GM21723 (cell line): ENCODE measurements around the gene ACTL6A.
A peak's percentile ranks its signal among the peaks of the same experiment; 100 is the strongest.
"Not testable (repeated sequence)": the region's sequence is repeated elsewhere in the genome, so short reads cannot be mapped to it uniquely, and the experiment has no call there.

Source experiments
- ATAC-seq: cut with Tn5 transposase; IDR thresholded peaks from one replicate; pipeline ENCODE4 v1.9.1; 2021; ENCODE audit warnings: mild to moderate bottlenecking, moderate library complexity; ENCODE audit not compliant: unreplicated experiment

ACTL6A gene

GRCh38 chr3:179562591-179563270 lies at the start of gene ACTL6A:
Gene ACTL6A, plus strand, starts transcription at chr3:179562926. Its CDS starts 167 bp downstream, at chr3:179563093.
- peak; percentile 95 for ATAC-seq

- ATAC-seq, result no peak
These were observed 48.9 kb upstream of the ACTL6A start for GRCh38 chr3:179513862-179514261.

DNA sequence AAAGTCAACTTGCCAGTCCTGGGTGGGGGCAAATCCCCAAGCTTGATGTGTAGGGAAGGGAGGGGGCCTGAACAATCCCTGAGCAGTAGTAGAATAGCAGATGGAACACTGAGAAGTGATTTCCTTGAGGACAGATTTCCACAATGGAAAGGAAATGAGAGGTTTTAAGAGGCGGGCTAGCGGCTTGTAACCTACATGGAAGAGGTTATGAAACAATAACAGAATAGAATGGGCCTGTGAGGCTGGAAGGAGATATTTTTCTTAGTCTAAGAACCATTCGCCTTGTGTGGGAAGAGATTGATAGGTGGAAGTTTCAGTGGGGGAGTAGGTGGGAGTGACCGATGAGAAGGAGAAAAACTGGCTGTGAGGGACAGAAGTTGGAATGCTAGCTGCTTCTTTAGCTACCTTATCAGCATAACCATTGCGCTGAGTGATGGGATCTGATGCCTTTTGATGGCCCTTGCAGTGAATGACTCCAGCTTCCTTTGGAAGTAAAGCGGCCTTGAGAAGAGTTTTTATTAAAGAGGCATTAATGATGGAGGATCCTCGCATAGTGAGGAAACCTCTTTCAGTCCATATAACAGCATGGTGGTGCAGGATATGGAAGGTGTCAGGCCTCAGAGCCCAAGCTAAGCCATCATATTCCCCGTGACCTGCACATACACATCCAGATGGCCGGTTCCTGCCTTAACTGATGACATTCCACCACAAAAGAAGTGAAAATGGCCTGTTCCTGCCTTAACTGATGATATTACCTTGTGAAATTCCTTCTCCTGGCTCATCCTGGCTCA lies 46.1 kb upstream of the ACTL6A start:
- ATAC-seq, result not testable (repeated sequence)

DNA sequence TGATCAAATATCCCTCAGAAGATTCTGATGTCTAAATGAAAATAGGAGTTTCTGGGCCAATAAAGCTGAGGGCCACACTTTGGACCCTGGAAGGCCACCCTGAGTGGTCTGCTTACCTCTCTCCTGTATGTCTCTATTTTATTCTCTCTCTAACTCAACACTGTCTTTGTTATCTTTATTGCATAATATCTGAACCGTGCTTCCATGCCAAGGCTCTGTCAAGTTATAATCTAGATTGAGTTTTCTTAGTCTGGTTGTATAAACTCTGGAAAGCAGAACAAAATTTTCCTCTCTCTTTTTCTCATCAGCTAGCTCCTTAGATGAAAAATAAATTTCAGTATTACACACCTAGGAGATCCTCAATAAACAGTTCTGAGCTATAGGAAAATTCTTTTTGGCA lies 36.2 kb upstream of the ACTL6A start:
- ATAC-seq, result no peak

- no peak for ATAC-seq
These were observed 35.7 kb upstream of the ACTL6A start for GRCh38 chr3:179526989-179527391.

DNA sequence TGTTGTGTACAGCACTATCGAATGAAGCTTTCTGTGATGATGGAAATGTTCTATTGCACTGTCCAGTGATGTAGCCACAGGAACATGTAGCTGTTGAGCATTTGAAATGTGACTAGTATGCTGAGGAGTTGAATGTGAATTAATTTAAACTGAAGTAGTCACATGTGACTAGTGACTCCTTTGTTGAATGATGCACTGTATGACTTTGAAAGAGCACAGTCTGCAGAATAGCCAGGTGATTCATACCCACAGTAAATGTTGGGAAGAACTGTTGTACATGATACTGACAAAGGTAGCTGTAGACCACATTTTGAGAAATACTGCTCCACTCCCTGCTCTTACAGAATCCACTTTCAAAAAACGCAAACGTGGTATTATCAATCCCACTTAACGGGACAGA lies 34.0 kb upstream of the ACTL6A start:
- no peak for ATAC-seq

DNA sequence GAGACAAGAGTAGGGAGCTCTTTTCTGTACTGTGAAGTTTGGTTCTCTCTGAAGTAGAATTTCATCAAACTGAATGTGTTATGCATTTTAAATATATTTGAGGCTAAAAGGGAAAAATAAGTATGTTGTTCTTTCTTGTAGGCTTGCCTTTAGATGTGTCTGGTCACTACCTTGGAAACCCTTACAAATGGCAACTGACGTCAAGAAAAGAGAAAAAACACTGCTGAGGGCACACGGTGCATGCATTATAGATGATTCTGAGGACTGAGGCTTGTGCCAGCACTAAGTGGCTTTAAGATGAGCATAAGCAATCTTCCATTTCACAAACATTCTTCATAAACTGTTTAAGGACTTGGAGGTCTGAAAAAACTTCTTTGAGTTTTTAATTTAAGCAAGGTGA lies 31.1 kb upstream of the ACTL6A start:
- ATAC-seq, result no peak

GRCh38 chr3:179533274-179533673 lies 29.5 kb upstream of the ACTL6A start:
- no peak for ATAC-seq

DNA sequence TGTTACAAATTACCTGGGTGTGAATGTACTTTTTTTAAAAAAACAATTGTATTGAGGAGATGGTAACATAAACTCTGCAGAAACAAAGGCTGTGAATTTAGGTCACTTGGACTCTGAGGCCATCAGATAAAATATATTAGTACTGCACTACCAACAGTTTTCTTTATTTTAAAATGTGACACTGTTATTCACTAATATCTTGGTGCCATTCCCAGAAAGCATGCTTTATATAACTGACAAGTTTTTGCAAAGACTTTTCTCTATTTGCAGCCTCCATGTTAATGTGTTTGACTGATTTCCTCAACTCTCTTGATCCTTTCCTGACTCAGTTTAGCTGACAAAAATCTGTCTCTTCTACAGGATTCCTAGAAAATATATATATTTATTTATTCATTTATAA lies 26.5 kb upstream of the ACTL6A start:
- ATAC-seq, result no peak

- no peak for ATAC-seq
These were observed 21.6 kb upstream of the ACTL6A start for GRCh38 chr3:179541094-179541493.

GRCh38 chr3:179541596-179541995 lies 21.1 kb upstream of the ACTL6A start:
- ATAC-seq, result no peak

DNA sequence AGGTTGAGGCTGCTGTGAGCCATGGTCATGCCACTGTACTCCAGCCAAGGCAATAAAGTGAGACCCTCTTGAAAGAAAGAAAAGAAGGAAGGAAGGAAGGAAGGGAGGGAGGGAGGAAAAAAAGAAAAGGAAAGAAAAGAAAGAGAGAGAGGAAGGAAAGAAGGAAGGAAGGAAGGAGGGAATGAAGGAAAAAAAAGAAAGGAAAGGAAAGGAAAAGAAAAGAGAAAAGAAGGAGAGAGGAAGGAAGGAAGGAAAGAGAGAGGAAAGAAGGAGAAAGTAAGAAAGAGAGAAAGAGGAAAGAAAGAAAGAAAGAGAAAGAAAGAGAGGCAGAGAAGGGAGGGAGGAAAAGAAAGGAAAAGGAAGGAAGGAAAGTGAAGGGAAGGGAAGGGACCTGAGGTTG lies 20.4 kb upstream of the ACTL6A start:
- no peak for ATAC-seq

- ATAC-seq, result no peak
These were observed 17.6 kb upstream of the ACTL6A start for GRCh38 chr3:179544981-179545645.

GRCh38 chr3:179546814-179547241 lies 15.9 kb upstream of the ACTL6A start:
- no peak for ATAC-seq

GRCh38 chr3:179551349-179552105 lies 11.2 kb upstream of the ACTL6A start:
- ATAC-seq, result no peak

- ATAC-seq, result no peak
These were observed 3.9 kb upstream of the ACTL6A start for GRCh38 chr3:179558742-179559364.

DNA sequence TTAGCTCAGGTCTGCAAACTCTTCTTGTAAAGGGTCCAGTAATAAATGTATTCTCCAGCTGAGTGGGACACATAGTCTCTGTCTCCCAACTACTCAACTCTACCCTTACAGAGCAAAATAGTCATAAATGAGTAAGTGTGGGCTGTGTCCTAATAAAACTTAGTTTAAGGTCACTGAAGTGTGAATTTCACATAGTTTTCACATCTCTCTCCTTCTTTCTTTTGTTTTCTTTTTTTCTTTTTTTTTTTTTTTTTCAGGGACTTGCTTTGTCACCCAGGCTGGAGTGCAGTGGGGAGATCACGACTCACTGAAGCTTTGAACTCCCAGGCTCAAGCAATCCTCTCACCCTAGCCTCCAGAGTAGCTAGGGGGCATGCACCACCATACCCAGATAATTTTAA lies 1.9 kb upstream of the ACTL6A start:
- no peak for ATAC-seq

DNA sequence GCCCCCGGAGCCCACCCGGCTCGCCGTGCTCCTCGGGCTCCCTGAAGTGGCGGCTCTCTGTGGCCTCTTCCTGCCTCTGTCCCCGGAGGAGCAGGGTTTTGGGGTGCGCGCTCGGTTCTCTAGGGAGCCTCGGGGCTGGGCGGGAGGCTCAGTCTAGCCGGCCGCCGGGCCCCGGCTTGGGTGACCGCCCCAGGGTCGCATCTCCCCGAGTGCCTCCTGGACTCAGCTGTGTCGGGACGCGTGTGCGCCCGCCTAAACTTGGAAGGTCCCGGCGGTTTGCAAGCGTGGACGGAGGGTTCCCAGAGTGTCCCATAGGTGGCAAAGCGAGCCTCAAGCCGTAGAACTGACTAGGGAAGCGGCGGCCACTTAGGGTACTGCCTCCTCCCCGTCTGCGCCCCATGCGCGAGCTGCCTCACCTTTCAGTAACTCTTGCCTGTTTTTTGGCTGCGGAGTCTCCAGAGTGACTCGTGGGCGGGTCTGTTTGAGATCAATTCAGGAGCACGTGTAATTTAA lies 601 bp downstream of the ACTL6A start:
- ATAC-seq, result peak; percentile 53

DNA sequence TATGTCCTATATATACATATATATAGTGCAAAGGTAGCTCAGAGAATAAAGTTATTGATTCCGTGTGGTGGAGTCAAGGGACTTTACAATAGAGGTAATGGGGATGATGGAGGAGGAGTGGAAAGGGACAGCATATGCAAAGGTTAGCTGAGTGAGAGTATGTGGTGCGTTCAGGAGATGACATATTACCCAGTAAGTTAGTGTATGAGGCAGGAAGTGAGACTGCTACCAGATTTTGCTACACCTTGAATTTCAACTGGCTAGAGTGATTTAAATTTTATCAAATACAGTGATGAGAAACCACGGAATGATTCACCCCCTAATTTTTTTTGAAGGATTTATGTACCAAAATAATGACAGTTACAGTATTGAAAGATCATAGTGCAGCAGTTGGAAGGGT lies 2.8 kb downstream of the ACTL6A start:
- no peak for ATAC-seq

DNA sequence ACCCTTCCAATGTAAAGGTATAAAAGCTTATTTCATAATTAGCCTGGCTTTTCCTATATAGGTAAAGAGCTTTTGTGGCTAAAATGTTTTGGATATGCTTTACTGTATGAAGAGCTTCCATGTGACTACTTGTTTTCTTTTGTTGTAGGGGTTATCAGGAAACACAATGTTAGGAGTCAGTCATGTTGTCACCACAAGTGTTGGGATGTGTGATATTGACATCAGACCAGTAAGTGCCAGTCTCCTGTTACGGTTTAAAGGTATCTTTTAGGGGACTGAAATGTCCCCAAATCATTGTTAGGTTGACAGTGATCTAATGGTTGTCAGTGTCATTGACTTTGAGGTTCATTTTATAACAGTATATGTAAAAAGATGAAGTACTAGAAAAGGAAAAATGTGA lies 18.3 kb downstream of the ACTL6A start:
- ATAC-seq, result no peak
